Liver (tissue), 3 donors: ENCODE measurements around the gene SEMA6B.

Source experiments
- HNF4A ChIP-seq, 2 donors: conservative IDR thresholded peaks; 2 replicates each; pipeline ENCODE4 v1.6.1; 2016; ENCODE audit warnings: antibody characterized with exemption in 2 of 2, mild to moderate bottlenecking in 2 of 2
- JUND ChIP-seq, 2 donors: IDR thresholded peaks; 2 replicates each; pipeline ENCODE4 v1.6.1; 2016; ENCODE audit warnings: antibody characterized with exemption in 2 of 2
- RXRA ChIP-seq, 2 donors: IDR thresholded peaks; 2 replicates each; pipeline ENCODE4 v1.6.1; 2017 to 2018; ENCODE audit warnings: antibody characterized with exemption in 2 of 2, mild to moderate bottlenecking in 1 of 2
- TF ChIP-seq, protein P1 (sequence below): IDR thresholded peaks from 2 replicates; pipeline ENCODE4 v1.6.1; 2016; ENCODE audit warnings: antibody characterized with exemption
- TF ChIP-seq, protein P2 (sequence below): fragments of 150-350 bp; IDR thresholded peaks from 2 replicates; pipeline ENCODE4 v1.5.1; 2017; ENCODE audit warnings: improper control_type of control experiment, low read depth, low read length; ENCODE audit not compliant: missing input control
- TF ChIP-seq, protein P3 (sequence below): IDR thresholded peaks from 2 replicates; pipeline ENCODE4 v1.6.1; 2016; ENCODE audit warnings: antibody characterized with exemption
- TF ChIP-seq, protein P4 (sequence below): IDR thresholded peaks from 2 replicates; pipeline ENCODE4 v1.6.1; 2016; ENCODE audit warnings: antibody characterized with exemption
- donor health status: healthy.
- donor health status: healthy.

DNA sequence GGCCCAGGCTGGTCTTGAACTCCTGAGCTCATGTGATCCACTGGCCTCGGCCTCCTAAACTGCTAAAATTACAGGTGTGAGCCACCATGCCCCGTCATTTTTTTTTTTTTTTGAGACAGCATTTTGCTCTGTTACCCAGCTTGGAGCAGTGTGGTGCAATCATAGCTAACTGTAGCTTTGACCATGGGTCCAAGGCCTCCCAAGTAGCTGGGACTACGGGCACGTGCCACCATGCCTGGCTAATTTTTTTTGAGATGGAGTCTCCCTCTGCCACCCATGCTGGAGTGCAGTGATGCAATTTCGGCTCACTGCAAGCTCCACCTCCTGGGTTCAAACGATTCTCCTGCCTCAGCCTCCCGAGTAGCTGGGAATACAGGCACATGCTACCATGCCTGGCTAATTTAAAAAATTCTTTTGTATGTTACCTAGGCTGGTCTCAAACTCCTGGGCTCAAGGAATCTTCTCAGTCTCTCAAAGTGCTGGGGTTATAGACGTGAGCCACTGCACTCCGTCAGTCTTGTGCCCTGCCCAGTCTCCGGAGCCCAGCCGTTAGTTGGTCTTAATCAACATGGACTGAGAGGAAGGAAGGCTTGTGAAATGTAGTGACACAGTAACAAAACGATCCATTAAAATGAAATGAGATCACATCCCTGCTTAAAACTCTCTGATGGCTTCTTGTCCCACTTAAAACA is 18.2 kb downstream of the SEMA6B start:
- TF ChIP-seq, protein P1, sequence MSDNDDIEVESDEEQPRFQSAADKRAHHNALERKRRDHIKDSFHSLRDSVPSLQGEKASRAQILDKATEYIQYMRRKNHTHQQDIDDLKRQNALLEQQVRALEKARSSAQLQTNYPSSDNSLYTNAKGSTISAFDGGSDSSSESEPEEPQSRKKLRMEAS = peak; percentile 51
- peak in 1 of 2 donors; percentile 21 for TF ChIP-seq JUND (IDR thresholded peaks at IDR 0.05)
- peak in 1 of 2 donors; percentile 48 for TF ChIP-seq RXRA (IDR thresholded peaks at IDR 0.05)
- TF ChIP-seq, protein P2, sequence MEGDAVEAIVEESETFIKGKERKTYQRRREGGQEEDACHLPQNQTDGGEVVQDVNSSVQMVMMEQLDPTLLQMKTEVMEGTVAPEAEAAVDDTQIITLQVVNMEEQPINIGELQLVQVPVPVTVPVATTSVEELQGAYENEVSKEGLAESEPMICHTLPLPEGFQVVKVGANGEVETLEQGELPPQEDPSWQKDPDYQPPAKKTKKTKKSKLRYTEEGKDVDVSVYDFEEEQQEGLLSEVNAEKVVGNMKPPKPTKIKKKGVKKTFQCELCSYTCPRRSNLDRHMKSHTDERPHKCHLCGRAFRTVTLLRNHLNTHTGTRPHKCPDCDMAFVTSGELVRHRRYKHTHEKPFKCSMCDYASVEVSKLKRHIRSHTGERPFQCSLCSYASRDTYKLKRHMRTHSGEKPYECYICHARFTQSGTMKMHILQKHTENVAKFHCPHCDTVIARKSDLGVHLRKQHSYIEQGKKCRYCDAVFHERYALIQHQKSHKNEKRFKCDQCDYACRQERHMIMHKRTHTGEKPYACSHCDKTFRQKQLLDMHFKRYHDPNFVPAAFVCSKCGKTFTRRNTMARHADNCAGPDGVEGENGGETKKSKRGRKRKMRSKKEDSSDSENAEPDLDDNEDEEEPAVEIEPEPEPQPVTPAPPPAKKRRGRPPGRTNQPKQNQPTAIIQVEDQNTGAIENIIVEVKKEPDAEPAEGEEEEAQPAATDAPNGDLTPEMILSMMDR = no peak
- TF ChIP-seq, protein P3, sequence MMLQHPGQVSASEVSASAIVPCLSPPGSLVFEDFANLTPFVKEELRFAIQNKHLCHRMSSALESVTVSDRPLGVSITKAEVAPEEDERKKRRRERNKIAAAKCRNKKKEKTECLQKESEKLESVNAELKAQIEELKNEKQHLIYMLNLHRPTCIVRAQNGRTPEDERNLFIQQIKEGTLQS = no peak
- TF ChIP-seq, protein P4, sequence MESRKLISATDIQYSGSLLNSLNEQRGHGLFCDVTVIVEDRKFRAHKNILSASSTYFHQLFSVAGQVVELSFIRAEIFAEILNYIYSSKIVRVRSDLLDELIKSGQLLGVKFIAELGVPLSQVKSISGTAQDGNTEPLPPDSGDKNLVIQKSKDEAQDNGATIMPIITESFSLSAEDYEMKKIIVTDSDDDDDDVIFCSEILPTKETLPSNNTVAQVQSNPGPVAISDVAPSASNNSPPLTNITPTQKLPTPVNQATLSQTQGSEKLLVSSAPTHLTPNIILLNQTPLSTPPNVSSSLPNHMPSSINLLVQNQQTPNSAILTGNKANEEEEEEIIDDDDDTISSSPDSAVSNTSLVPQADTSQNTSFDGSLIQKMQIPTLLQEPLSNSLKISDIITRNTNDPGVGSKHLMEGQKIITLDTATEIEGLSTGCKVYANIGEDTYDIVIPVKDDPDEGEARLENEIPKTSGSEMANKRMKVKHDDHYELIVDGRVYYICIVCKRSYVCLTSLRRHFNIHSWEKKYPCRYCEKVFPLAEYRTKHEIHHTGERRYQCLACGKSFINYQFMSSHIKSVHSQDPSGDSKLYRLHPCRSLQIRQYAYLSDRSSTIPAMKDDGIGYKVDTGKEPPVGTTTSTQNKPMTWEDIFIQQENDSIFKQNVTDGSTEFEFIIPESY = no peak
- peak; percentile 59 to 63 for TF ChIP-seq HNF4A (conservative IDR thresholded peaks at IDR 0.05)
